DND-41 (cell line): ENCODE measurements around the gene CNOT3.
A peak's percentile ranks its signal among the peaks of the same experiment; 100 is the strongest.

Source experiments
- ATAC-seq: fragments of 200-7000 bp; cut with Tn5 transposase; 3 replicates; pipeline ENCODE4 v1.9.1; 2021; ENCODE audit warnings: low read depth; ENCODE audit not compliant: insufficient read depth
- DNase-seq: peaks from one replicate; pipeline ENCODE4 v3.0.0-alpha.2; 2020
- H2AFZ ChIP-seq: 2 replicates; pipeline ENCODE4 v1.6.0; 2012; ENCODE audit warnings: low read depth, low read length
- H3K27ac ChIP-seq: 2 replicates; pipeline ENCODE4 v1.5.1; 2012; ENCODE audit warnings: low read length, inconsistent platforms
- H3K27me3 ChIP-seq: fragments of 200-600 bp; sonication (generic); 2 replicates; pipeline ENCODE4 v1.6.0; 2012; ENCODE audit warnings: low read length, mild to moderate bottlenecking, inconsistent platforms; ENCODE audit not compliant: insufficient read depth, poor library complexity
- H3K36me3 ChIP-seq: 2 replicates; pipeline ENCODE4 v1.5.1; 2012; ENCODE audit warnings: low read length, inconsistent platforms; ENCODE audit not compliant: insufficient read depth
- H3K4me1 ChIP-seq: 2 replicates; pipeline ENCODE4 v1.5.1; 2012; ENCODE audit warnings: mild to moderate bottlenecking, low read length; ENCODE audit not compliant: insufficient read depth
- H3K4me2 ChIP-seq: 2 replicates; pipeline ENCODE4 v1.6.0; 2012; ENCODE audit warnings: mild to moderate bottlenecking, moderate library complexity, low read length, inconsistent platforms; ENCODE audit not compliant: insufficient read depth
- H3K4me3 ChIP-seq, 2 experiments: fragments of 200-600 bp in 1 of 2; shearing (Covaris generic) in 1 of 2; 2 replicates each; pipeline ENCODE4 v1.5.1; 2012 to 2016; ENCODE audit warnings: inconsistent platforms in 2 of 2, low read length in 2 of 2, mild to moderate bottlenecking in 2 of 2, low read depth in 1 of 2, moderate library complexity in 1 of 2
- H3K79me2 ChIP-seq: 2 replicates; pipeline ENCODE4 v1.6.0; 2012; ENCODE audit warnings: low read length, inconsistent platforms; ENCODE audit not compliant: insufficient read depth
- H3K9ac ChIP-seq: 2 replicates; pipeline ENCODE4 v1.6.0; 2012; ENCODE audit warnings: low read depth, mild to moderate bottlenecking, inconsistent platforms, low read length, moderate library complexity
- H3K9me3 ChIP-seq: 2 replicates; pipeline ENCODE4 v1.5.1; 2012; ENCODE audit warnings: low read length, moderate library complexity, mild to moderate bottlenecking, inconsistent platforms; ENCODE audit not compliant: insufficient read depth, severe bottlenecking
- H4K20me1 ChIP-seq: 2 replicates; pipeline ENCODE4 v1.6.0; 2012; ENCODE audit warnings: low read length; ENCODE audit not compliant: insufficient read depth
- EZH2 ChIP-seq: IDR thresholded peaks from 3 replicates; pipeline ENCODE4 v1.6.1; 2012; ENCODE audit warnings: borderline replicate concordance, low read depth, mild to moderate bottlenecking, moderate library complexity, low read length, inconsistent platforms; ENCODE audit not compliant: severe bottlenecking
- TF ChIP-seq, protein P1 (sequence below): IDR thresholded peaks from 2 replicates; pipeline ENCODE4 v1.5.1; 2012; ENCODE audit warnings: borderline replicate concordance, low read length, moderate library complexity, mild to moderate bottlenecking; ENCODE audit not compliant: poor library complexity, severe bottlenecking; ENCODE audit errors: extremely low read depth

The CNOT3 gene

DNA sequence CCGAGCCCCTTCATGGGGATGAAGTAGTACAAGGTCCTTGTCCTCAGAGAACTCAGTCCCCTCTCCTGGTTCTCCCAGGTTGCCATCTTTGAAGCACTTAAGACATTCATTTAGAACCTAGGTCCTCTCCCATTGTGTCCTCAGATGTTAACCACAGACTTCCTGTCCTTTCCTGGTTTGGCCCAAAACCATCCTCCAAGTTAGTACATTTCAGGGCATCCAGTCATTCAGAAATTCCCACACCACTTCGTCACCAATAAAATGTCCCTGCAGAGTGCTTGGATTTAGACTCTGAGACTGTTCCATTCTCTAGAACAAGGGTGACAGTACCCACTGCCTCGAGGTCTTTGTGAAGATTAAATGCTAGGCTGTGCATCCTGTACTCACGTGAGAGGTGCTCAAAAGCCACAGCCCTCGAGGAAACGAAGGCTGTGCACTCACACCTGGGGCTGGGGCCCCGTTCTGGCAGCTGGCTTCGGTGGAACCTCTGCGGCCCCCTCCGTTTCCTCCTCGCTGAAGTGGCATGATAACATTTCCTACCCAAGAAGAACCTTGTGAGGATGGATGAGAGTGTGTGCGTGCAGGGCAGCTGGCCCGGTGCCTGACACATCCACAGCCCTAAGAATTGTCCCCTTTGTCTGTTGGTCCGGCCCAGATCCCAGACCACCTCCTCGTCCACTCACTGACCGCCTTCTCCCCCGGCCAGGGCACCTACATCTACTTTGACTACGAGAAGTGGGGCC lies 17.2 kb downstream of the CNOT3 start:
- H2AFZ ChIP-seq: no peak overlapping the region
- peaks cover 26% of the 10 kb centered on the region for H3K4me1 ChIP-seq
- no peaks in the 10 kb centered on the region for H3K27me3 ChIP-seq
- DNase-seq (peak; percentile 30), ATAC-seq (no peak)
- H4K20me1 ChIP-seq: peaks cover 58% of the 10 kb centered on the region
- peaks cover 85% of the 10 kb centered on the region for H3K36me3 ChIP-seq
- H3K9ac ChIP-seq: no peak overlapping the region
- H3K79me2 ChIP-seq: peaks cover 29% of the 10 kb centered on the region
- no peak overlapping the region for H3K4me2 ChIP-seq
- TF ChIP-seq, protein P1, sequence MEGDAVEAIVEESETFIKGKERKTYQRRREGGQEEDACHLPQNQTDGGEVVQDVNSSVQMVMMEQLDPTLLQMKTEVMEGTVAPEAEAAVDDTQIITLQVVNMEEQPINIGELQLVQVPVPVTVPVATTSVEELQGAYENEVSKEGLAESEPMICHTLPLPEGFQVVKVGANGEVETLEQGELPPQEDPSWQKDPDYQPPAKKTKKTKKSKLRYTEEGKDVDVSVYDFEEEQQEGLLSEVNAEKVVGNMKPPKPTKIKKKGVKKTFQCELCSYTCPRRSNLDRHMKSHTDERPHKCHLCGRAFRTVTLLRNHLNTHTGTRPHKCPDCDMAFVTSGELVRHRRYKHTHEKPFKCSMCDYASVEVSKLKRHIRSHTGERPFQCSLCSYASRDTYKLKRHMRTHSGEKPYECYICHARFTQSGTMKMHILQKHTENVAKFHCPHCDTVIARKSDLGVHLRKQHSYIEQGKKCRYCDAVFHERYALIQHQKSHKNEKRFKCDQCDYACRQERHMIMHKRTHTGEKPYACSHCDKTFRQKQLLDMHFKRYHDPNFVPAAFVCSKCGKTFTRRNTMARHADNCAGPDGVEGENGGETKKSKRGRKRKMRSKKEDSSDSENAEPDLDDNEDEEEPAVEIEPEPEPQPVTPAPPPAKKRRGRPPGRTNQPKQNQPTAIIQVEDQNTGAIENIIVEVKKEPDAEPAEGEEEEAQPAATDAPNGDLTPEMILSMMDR: no peak
- no peak for TF ChIP-seq EZH2
- H3K9me3 ChIP-seq: no peaks in the 10 kb centered on the region
- H3K27ac ChIP-seq: no peak overlapping the region
- no peak overlapping the region for H3K4me3 ChIP-seq

DNA sequence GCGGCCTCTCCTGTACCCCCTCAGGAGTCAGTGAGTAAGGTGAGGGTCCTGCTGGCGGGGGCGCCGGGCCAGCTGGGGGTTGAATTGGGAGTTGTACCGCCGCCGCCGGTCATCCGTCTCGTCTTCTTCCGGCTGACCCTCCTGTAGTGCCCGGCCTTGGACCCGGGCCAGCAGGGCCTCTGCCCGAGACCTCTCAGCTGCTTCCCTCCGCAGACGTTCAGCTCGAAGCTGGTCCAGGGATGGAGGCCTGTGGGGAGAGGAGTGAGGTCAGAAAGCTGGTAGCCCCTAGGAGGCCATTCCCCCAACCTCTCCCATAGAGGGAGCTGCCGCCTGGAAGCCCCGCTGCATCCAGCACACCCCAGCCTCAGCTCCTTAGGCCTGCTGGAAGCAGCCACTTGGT lies 18.1 kb downstream of the CNOT3 start:
- TF ChIP-seq EZH2: no peak
- TF ChIP-seq, protein P1: no peak
- ATAC-seq (no peak), DNase-seq (no peak)
- Histone ChIP-seq H3K4me1 (peaks cover 33% of the 10 kb centered on the region), H4K20me1 (peaks cover 58% of the 10 kb centered on the region), H3K4me3 (no peak overlapping the region), H3K27ac (no peak overlapping the region), H3K36me3 (peaks cover 77% of the 10 kb centered on the region), H3K79me2 (peaks cover 36% of the 10 kb centered on the region), H3K9me3 (no peaks in the 10 kb centered on the region), H3K9ac (no peak overlapping the region), H2AFZ (no peak overlapping the region), H3K4me2 (no peak overlapping the region), H3K27me3 (no peaks in the 10 kb centered on the region)

DNA sequence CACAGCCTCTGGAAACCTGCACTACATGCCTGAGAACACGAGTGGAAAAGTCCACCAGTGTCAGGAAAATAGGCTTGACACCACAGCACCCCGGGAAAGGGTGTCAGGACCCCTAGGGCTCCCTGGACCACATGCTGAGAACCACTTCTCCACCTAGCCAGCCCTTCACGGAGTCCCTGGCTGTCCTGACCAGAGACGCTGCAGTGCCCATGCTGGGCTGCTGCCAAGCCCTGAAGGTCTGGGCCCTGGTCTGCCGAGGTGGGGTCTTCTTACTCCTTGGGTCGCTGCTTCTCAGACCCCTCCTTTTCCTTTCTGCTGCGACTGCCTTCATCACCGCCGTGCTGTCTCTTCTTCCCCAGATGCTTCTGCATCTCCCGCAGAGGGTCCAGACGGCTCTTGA lies 18.9 kb downstream of the CNOT3 start:
- Histone ChIP-seq H3K4me1 (peaks cover 41% of the 10 kb centered on the region), H3K9ac (no peak overlapping the region), H3K36me3 (peaks cover 70% of the 10 kb centered on the region), H3K27me3 (no peaks in the 10 kb centered on the region), H3K4me2 (no peak overlapping the region), H3K27ac (no peak overlapping the region), H2AFZ (no peak overlapping the region), H4K20me1 (peaks cover 58% of the 10 kb centered on the region), H3K79me2 (peaks cover 42% of the 10 kb centered on the region), H3K4me3 (no peak overlapping the region), H3K9me3 (no peaks in the 10 kb centered on the region)
- ATAC-seq: no peak
- TF ChIP-seq, protein P1: no peak
- no peak for TF ChIP-seq EZH2
- DNase-seq: no peak
